CD14-positive monocyte (primary cell): ENCODE measurements around the gene YJU2. TPM values are rescaled to one million over a fixed set of nuclear protein-coding genes. Genes with fewer than 3 reads are reported as not detected.
"Not testable (repeated sequence)": the region's sequence is repeated elsewhere in the genome, so short reads cannot be mapped to it uniquely, and the experiment has no call there.

Experiments used
- DNase-seq, 3 donors: peaks; one replicate each; pipeline ENCODE4 v3.0.0-alpha.2; 2011 to 2022
- H2AFZ ChIP-seq: 2 replicates; pipeline ENCODE4 v1.6.0; 2012; ENCODE audit warnings: mild to moderate bottlenecking, low read depth, low read length, inconsistent platforms; ENCODE audit not compliant: insufficient read depth, poor library complexity, severe bottlenecking
- H3K27ac ChIP-seq, 2 donors: 1 replicate in 1 of 2; 2 replicates in 1 of 2; pipeline ENCODE4 v1.5.1; 2012 to 2013; ENCODE audit warnings: low read length in 2 of 2, control low read depth in 1 of 2, inconsistent platforms in 1 of 2, low read depth in 1 of 2, mild to moderate bottlenecking in 1 of 2
- H3K27me3 ChIP-seq, 2 donors: one replicate each; pipeline versions ENCODE4 v1.6.0 to v1.6.1; 2011 to 2013; ENCODE audit warnings: low read length in 2 of 2; ENCODE audit not compliant: control insufficient read depth in 2 of 2, insufficient read depth in 2 of 2
- H3K36me3 ChIP-seq, 2 donors: replicated peaks in 1 of 2; 1 replicate in 1 of 2; 2 replicates in 1 of 2; pipeline versions ENCODE4 v1.5.1 to v1.6.1; 2012 to 2013; ENCODE audit warnings: low read length in 2 of 2, control low read depth in 1 of 2, inconsistent platforms in 1 of 2, mild to moderate bottlenecking in 1 of 2; ENCODE audit not compliant: insufficient read depth in 2 of 2, control insufficient read depth in 1 of 2
- H3K4me1 ChIP-seq, 2 donors: 1 replicate in 1 of 2; 2 replicates in 1 of 2; pipeline versions ENCODE4 v1.5.1 to v1.6.1; 2012 to 2013; ENCODE audit warnings: low read length in 2 of 2, control low read depth in 1 of 2, inconsistent platforms in 1 of 2, mild to moderate bottlenecking in 1 of 2, moderate library complexity in 1 of 2; ENCODE audit not compliant: insufficient read depth in 2 of 2, control insufficient read depth in 1 of 2
- H3K4me2 ChIP-seq: replicated peaks from 2 replicates; pipeline ENCODE3; 2012; ENCODE audit warnings: low read length, moderate library complexity, mild to moderate bottlenecking; ENCODE audit not compliant: poor library complexity, severe bottlenecking; ENCODE audit errors: extremely low read depth
- H3K4me3 ChIP-seq, 3 experiments: fragments of 200-600 bp in 1 of 3; sonication (generic) in 1 of 3; replicated peaks in 1 of 3; 1 replicate in 2 of 3; 2 replicates in 1 of 3; pipeline ENCODE4 v1.5.1; 2011 to 2013; ENCODE audit warnings: low read length in 3 of 3, mild to moderate bottlenecking in 3 of 3, control low read depth in 2 of 3, low read depth in 2 of 3, inconsistent platforms in 1 of 3, moderate library complexity in 1 of 3
- H3K79me2 ChIP-seq: 2 replicates; pipeline ENCODE4 v1.6.0; 2012; ENCODE audit warnings: mild to moderate bottlenecking, control low read depth, inconsistent platforms, low read length, moderate library complexity; ENCODE audit not compliant: insufficient read depth
- H3K9ac ChIP-seq: 2 replicates; pipeline ENCODE4 v1.6.0; 2017; ENCODE audit warnings: low read length, mild to moderate bottlenecking; ENCODE audit not compliant: insufficient read depth, poor library complexity, severe bottlenecking
- H3K9me3 ChIP-seq, 2 donors: replicated peaks in 1 of 2; 1 replicate in 1 of 2; 2 replicates in 1 of 2; pipeline versions ENCODE4 v1.5.1 to v1.6.1; 2012 to 2013; ENCODE audit warnings: low read length in 2 of 2, control low read depth in 1 of 2; ENCODE audit not compliant: control insufficient read depth in 1 of 2, insufficient read depth in 1 of 2
- H4K20me1 ChIP-seq: 2 replicates; pipeline ENCODE4 v1.6.0; 2012; ENCODE audit warnings: mild to moderate bottlenecking, low read length, control low read depth, moderate library complexity; ENCODE audit not compliant: insufficient read depth
- H3K27ac Mint-ChIP-seq, 7 donors: one replicate each; pipeline ENCODE4 v1.8.0; 2020; ENCODE audit warnings: mild to moderate bottlenecking in 7 of 7, mixed read lengths in 7 of 7, moderate library complexity in 6 of 7, inconsistent platforms in 2 of 7
- H3K27me3 Mint-ChIP-seq, 3 donors: one replicate each; pipeline ENCODE4 v1.8.0; 2021 to 2022; ENCODE audit warnings: low read depth in 3 of 3, mild to moderate bottlenecking in 3 of 3, mixed read lengths in 3 of 3, moderate library complexity in 3 of 3, inconsistent platforms in 1 of 3
- H3K36me3 Mint-ChIP-seq, 2 donors: one replicate each; pipeline ENCODE4 v1.8.0; 2020; ENCODE audit warnings: mixed read lengths in 2 of 2, inconsistent platforms in 1 of 2, mild to moderate bottlenecking in 1 of 2
- H3K4me1 Mint-ChIP-seq: one replicate; pipeline ENCODE4 v1.8.0; 2020; ENCODE audit warnings: mild to moderate bottlenecking, mixed read lengths
- H3K4me3 Mint-ChIP-seq, 2 donors: one replicate each; pipeline ENCODE4 v1.8.0; 2020; ENCODE audit warnings: mild to moderate bottlenecking in 2 of 2, mixed read lengths in 2 of 2, moderate library complexity in 1 of 2
- H3K9me3 Mint-ChIP-seq, 7 donors: one replicate each; pipeline ENCODE4 v1.8.0; 2020 to 2022; ENCODE audit warnings: mixed read lengths in 7 of 7, mild to moderate bottlenecking in 6 of 7, moderate library complexity in 6 of 7, inconsistent platforms in 2 of 7
- WGBS: methylation state at CpG from one replicate; pipeline ENCODE4 v1.1.5; 2013; ENCODE audit warnings: missing lambda C conversion rate; ENCODE audit not compliant: insufficient coverage; 5-methylcytosine and 5-hydroxymethylcytosine counted together
- intact Hi-C, 2 donors: fragments of 100-400 bp; cut with micrococcal nuclease; formaldehyde crosslinking; loops; one replicate each; pipeline versions ENCODE4 v1.15.0 to v1.15.1; 2023
- polyA plus RNA-seq, 3 donors: library from polyadenylated mRNA; depleted of rRNA in 1 of 3; unstranded in 2 of 3; stranded (reverse) in 1 of 3; fragments of 300-500 nt in 2 of 3; fragments of >200 nt in 1 of 3; fragmentation: Illumina TruSeq in 2 of 3; gene quantifications; 1 replicate in 2 of 3; 2 replicates in 1 of 3; pipeline ENCODE4 v1.2.3, GENCODE V29; 2012 to 2021
- TF ChIP-seq, protein P1 (sequence below): fragments of 200-600 bp; IDR thresholded peaks from one replicate; pipeline ENCODE4 v1.8.0; 2022; ENCODE audit warnings: antibody characterized with exemption, mild to moderate bottlenecking

YJU2 gene
- polyA plus RNA-seq, 3 donors = 8.6 to 19.3 (median 13.4) TPM

DNA sequence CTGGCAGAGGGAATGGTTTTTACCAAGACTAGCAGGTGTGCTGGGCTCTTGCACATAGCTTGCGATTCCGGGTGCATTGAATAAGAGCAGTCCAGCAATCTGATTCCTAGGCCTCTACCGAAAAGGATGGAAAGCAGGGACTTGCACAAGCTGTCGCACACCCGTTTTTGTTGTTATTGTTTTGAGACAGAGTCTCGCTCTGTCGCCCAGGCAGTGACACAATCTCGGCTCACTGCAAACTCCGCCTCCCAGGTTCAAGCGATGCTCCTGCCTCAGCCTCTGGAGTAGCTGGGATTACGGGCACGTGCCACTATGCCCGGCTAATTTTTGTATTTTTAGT lies 12.0 kb upstream of the YJU2 start:
- H3K4me1 Mint-ChIP-seq = peaks cover under 1% of the 10 kb centered on the region
- Histone ChIP-seq H3K9ac (no peak overlapping the region), H3K27me3 (no peaks in the 10 kb centered on the region), H3K4me1 (no peaks in the 10 kb centered on the region), H2AFZ (no peak overlapping the region), H4K20me1 (no peaks in the 10 kb centered on the region), H3K4me2 (no peak overlapping the region), H3K4me3 (no peak overlapping the region), H3K9me3 (no peaks in the 10 kb centered on the region), H3K36me3 (no peaks in the 10 kb centered on the region), H3K27ac (no peak overlapping the region), H3K79me2 (no peaks in the 10 kb centered on the region)
- intact Hi-C loops = no loop called here
- DNase-seq = no peak
- TF ChIP-seq, protein P1, sequence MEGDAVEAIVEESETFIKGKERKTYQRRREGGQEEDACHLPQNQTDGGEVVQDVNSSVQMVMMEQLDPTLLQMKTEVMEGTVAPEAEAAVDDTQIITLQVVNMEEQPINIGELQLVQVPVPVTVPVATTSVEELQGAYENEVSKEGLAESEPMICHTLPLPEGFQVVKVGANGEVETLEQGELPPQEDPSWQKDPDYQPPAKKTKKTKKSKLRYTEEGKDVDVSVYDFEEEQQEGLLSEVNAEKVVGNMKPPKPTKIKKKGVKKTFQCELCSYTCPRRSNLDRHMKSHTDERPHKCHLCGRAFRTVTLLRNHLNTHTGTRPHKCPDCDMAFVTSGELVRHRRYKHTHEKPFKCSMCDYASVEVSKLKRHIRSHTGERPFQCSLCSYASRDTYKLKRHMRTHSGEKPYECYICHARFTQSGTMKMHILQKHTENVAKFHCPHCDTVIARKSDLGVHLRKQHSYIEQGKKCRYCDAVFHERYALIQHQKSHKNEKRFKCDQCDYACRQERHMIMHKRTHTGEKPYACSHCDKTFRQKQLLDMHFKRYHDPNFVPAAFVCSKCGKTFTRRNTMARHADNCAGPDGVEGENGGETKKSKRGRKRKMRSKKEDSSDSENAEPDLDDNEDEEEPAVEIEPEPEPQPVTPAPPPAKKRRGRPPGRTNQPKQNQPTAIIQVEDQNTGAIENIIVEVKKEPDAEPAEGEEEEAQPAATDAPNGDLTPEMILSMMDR = no peak
- WGBS = 85% methylated on average over 9 of the region's 13 CpGs
- no peaks in the 10 kb centered on the region for H3K36me3 Mint-ChIP-seq
- H3K27ac Mint-ChIP-seq = peak overlapping the region in 1 of 7 donors; percentile 41
- peaks cover 6 to 14% (median 13%) of the 10 kb centered on the region in 3 donors for H3K27me3 Mint-ChIP-seq
- peaks cover 0 to 4% (median 0%) of the 10 kb centered on the region in 7 donors for H3K9me3 Mint-ChIP-seq
- H3K4me3 Mint-ChIP-seq = no peak overlapping the region

DNA sequence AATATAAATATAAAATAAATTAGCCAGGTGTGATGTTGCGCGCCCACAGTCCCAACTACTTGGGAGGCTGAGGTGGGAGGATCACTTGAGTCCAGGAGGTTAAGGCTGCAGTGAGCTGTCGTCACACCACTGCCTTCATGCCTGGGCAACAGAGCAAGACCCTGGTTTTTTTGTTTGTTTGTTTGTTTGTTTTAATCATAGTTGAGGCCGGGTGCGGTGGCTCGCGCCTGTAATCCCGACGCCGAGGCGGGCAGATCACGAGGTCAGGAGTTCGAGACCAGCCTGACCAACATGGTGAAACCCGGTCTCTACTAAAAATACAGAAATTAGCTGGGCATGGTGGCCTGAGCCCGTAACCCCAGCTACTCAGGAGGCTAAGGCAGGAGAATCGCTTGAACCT lies 9.4 kb upstream of the YJU2 start:
- H3K27ac Mint-ChIP-seq, H3K4me1 ChIP-seq, H3K79me2 ChIP-seq, H3K4me3 Mint-ChIP-seq, H3K27me3 ChIP-seq, intact Hi-C loops, H3K36me3 Mint-ChIP-seq, DNase-seq, H2AFZ ChIP-seq, H3K4me1 Mint-ChIP-seq, H3K9ac ChIP-seq, H4K20me1 ChIP-seq, H3K4me3 ChIP-seq, H3K27ac ChIP-seq, H3K36me3 ChIP-seq, H3K4me2 ChIP-seq: not testable (repeated sequence)
- WGBS = 100% methylated on average over 4 of the region's 16 CpGs
- H3K27me3 Mint-ChIP-seq = peaks cover 6 to 11% (median 9%) of the 10 kb centered on the region in 3 donors
- peaks cover 14 to 20% of the 10 kb centered on the region in 2 donors for H3K9me3 ChIP-seq
- H3K9me3 Mint-ChIP-seq = peaks cover 8 to 19% (median 16%) of the 10 kb centered on the region in 7 donors
